HepG2 (cell line): ENCODE results near the gene CASR.

ENCODE experiments used
- CHD4 ChIP-seq: fragments of 200-600 bp; sonication (generic); IDR thresholded peaks from 2 replicates; pipeline ENCODE4 v1.7.0; 2017; ENCODE audit warnings: mild to moderate bottlenecking, low read length, borderline replicate concordance
- CTCF ChIP-seq: sonication (generic); formaldehyde crosslinking; IDR thresholded peaks from 2 replicates; pipeline ENCODE4 v1.5.0; 2020; ENCODE audit warnings: mild to moderate bottlenecking, missing genetic modification reagents, moderate library complexity
- EP300 ChIP-seq, 3 experiments: sonication (generic) in 1 of 3; formaldehyde crosslinking in 1 of 3; IDR thresholded peaks; 2 replicates each; pipeline versions ENCODE4 v1.5.1 to v1.6.1; 2011 to 2020; ENCODE audit warnings: low read depth in 2 of 3, low read length in 2 of 3, borderline replicate concordance in 1 of 3, improper control_type of control experiment in 1 of 3, mild to moderate bottlenecking in 1 of 3, missing genetic modification reagents in 1 of 3, moderate library complexity in 1 of 3
- HDAC2 ChIP-seq: sonication (generic); formaldehyde crosslinking; IDR thresholded peaks from 2 replicates; pipeline ENCODE4 v1.4.0; 2020; ENCODE audit warnings: missing genetic modification reagents
- JUNB ChIP-seq: sonication (generic); formaldehyde crosslinking; IDR thresholded peaks from 2 replicates; pipeline ENCODE4 v1.8.0; 2022; ENCODE audit warnings: missing genetic modification reagents, mild to moderate bottlenecking, borderline replicate concordance
- MTA3 ChIP-seq: sonication (generic); formaldehyde crosslinking; IDR thresholded peaks from 2 replicates; pipeline ENCODE4 v1.4.0; 2020; ENCODE audit warnings: missing genetic modification reagents
- NFE2L1 ChIP-seq: sonication (generic); formaldehyde crosslinking; IDR thresholded peaks from 2 replicates; pipeline ENCODE4 v1.4.0; 2020; ENCODE audit warnings: missing genetic modification reagents, mild to moderate bottlenecking, borderline replicate concordance
- RBAK ChIP-seq: sonication (generic); formaldehyde crosslinking; IDR thresholded peaks from 2 replicates; pipeline ENCODE4 v1.5.1; 2020; ENCODE audit warnings: mild to moderate bottlenecking, missing genetic modification reagents
- RXRB ChIP-seq: IDR thresholded peaks from 2 replicates; pipeline ENCODE4 v1.6.1; 2016; ENCODE audit warnings: borderline replicate concordance, missing genetic modification reagents, missing compliant biosample characterization
- ZBED4 ChIP-seq: sonication (generic); formaldehyde crosslinking; IDR thresholded peaks from 2 replicates; pipeline ENCODE4 v1.4.0; 2020; ENCODE audit warnings: missing genetic modification reagents, borderline replicate concordance
- ZBTB1 ChIP-seq: sonication (generic); formaldehyde crosslinking; IDR thresholded peaks from 2 replicates; pipeline ENCODE4 v1.4.0; 2020; ENCODE audit warnings: missing genetic modification reagents, borderline replicate concordance
- ZNF501 ChIP-seq: sonication (generic); formaldehyde crosslinking; IDR thresholded peaks from 2 replicates; pipeline ENCODE4 v1.5.1; 2020; ENCODE audit warnings: mild to moderate bottlenecking, moderate library complexity, missing genetic modification reagents
- ZNF510 ChIP-seq: sonication (generic); formaldehyde crosslinking; IDR thresholded peaks from 2 replicates; pipeline ENCODE4 v1.4.0; 2020; ENCODE audit warnings: low read depth, mild to moderate bottlenecking, missing genetic modification reagents

- TF ChIP-seq CTCF (CRISPR knock-in tag) (no peak), MTA3 (CRISPR knock-in tag) (no peak), RXRB (CRISPR knock-in tag) (no peak), ZBED4 (no peak), JUNB (CRISPR knock-in tag) (no peak), RBAK (CRISPR knock-in tag) (no peak), HDAC2 (no peak), CHD4 (no peak), ZNF501 (CRISPR knock-in tag) (no peak), ZBTB1 (CRISPR knock-in tag) (no peak), ZNF510 (CRISPR knock-in tag) (no peak), NFE2L1 (CRISPR knock-in tag) (no peak), EP300 (IDR thresholded peaks at IDR 0.05; ENCODE audit: low read depth in 2 of 2, low read length in 2 of 2) (no peak), EP300 (CRISPR knock-in tag; IDR thresholded peaks at IDR 0.05; ENCODE audit: borderline replicate concordance) (no peak)
Measured at GRCh38 chr3:122313281-122313680, 129.8 kb downstream of the CASR start.
